Measurements from ENCODE around the gene PALLD.

The PALLD gene

GRCh38 chr4:168619266-168619631 lies 122.4 kb downstream of the PALLD start:
- Histone ChIP-seq H3K4me3 (ENCODE audit: low read depth in 1 of 2, low read length in 2 of 2) (no peak overlapping the region), H4K20me1 (ENCODE audit: insufficient read depth, low read length) (no peaks in the 10 kb centered on the region), H3K9me3 (ENCODE audit: insufficient read depth, low read length, severe bottlenecking) (no peaks in the 10 kb centered on the region), H3K4me1 (ENCODE audit: insufficient read depth, low read length) (no peaks in the 10 kb centered on the region), H3K27ac (ENCODE audit: low read length) (no peak overlapping the region), H3K79me2 (ENCODE audit: insufficient read depth, low read length) (no peaks in the 10 kb centered on the region), H3K27me3 (ENCODE audit: insufficient read depth, low read length, poor library complexity) (peaks cover 8% of the 10 kb centered on the region), H3K4me2 (ENCODE audit: insufficient read depth, low read length) (no peak overlapping the region), H3K9ac (ENCODE audit: low read depth, low read length) (no peak overlapping the region), H3K36me3 (ENCODE audit: insufficient read depth, low read length) (no peaks in the 10 kb centered on the region), H2AFZ (ENCODE audit: low read depth, low read length) (no peak overlapping the region)
- DNase-seq (no peak), ATAC-seq (ENCODE audit: insufficient read depth, low read depth) (no peak)
- no peak for TF ChIP-seq CTCF (IDR thresholded peaks at IDR 0.05; ENCODE audit: borderline replicate concordance, extremely low read depth, low read length, poor library complexity, severe bottlenecking)
- TF ChIP-seq EZH2 (IDR thresholded peaks at IDR 0.05; ENCODE audit: borderline replicate concordance, low read depth, low read length, severe bottlenecking) = no peak

- Histone ChIP-seq H3K4me1 (ENCODE audit: insufficient read depth, low read length) (no peaks in the 10 kb centered on the region), H3K79me2 (ENCODE audit: insufficient read depth, low read length) (no peaks in the 10 kb centered on the region), H4K20me1 (ENCODE audit: insufficient read depth, low read length) (no peaks in the 10 kb centered on the region), H2AFZ (ENCODE audit: low read depth, low read length) (no peak overlapping the region), H3K27me3 (ENCODE audit: insufficient read depth, low read length, poor library complexity) (peaks cover 8% of the 10 kb centered on the region), H3K9me3 (ENCODE audit: insufficient read depth, low read length, severe bottlenecking) (no peaks in the 10 kb centered on the region), H3K9ac (ENCODE audit: low read depth, low read length) (no peak overlapping the region), H3K4me3 (ENCODE audit: low read depth in 1 of 2, low read length in 2 of 2) (no peak overlapping the region), H3K27ac (ENCODE audit: low read length) (no peak overlapping the region), H3K4me2 (ENCODE audit: insufficient read depth, low read length) (no peak overlapping the region), H3K36me3 (ENCODE audit: insufficient read depth, low read length) (no peaks in the 10 kb centered on the region)
- TF ChIP-seq CTCF (IDR thresholded peaks at IDR 0.05; ENCODE audit: borderline replicate concordance, extremely low read depth, low read length, poor library complexity, severe bottlenecking) = no peak
- no peak for TF ChIP-seq EZH2 (IDR thresholded peaks at IDR 0.05; ENCODE audit: borderline replicate concordance, low read depth, low read length, severe bottlenecking)
- DNase-seq (no peak), ATAC-seq (ENCODE audit: insufficient read depth, low read depth) (no peak)
Measured at GRCh38 chr4:168621806-168622589, 125.1 kb downstream of the PALLD start.

- no peak overlapping the region for H3K4me2 ChIP-seq (ENCODE audit: insufficient read depth, low read length)
- no peaks in the 10 kb centered on the region for H4K20me1 ChIP-seq (ENCODE audit: insufficient read depth, low read length)
- no peak overlapping the region for H3K9ac ChIP-seq (ENCODE audit: low read depth, low read length)
- no peaks in the 10 kb centered on the region for H3K36me3 ChIP-seq (ENCODE audit: insufficient read depth, low read length)
- no peak for TF ChIP-seq EZH2 (IDR thresholded peaks at IDR 0.05; ENCODE audit: borderline replicate concordance, low read depth, low read length, severe bottlenecking)
- no peak for TF ChIP-seq CTCF (IDR thresholded peaks at IDR 0.05; ENCODE audit: borderline replicate concordance, extremely low read depth, low read length, poor library complexity, severe bottlenecking)
- H3K27ac ChIP-seq (ENCODE audit: low read length) = no peak overlapping the region
- DNase-seq = no peak
- no peaks in the 10 kb centered on the region for H3K4me1 ChIP-seq (ENCODE audit: insufficient read depth, low read length)
- no peak for ATAC-seq (ENCODE audit: insufficient read depth, low read depth)
- H2AFZ ChIP-seq (ENCODE audit: low read depth, low read length) = no peak overlapping the region
- no peaks in the 10 kb centered on the region for H3K9me3 ChIP-seq (ENCODE audit: insufficient read depth, low read length, severe bottlenecking)
- peaks cover 8% of the 10 kb centered on the region for H3K27me3 ChIP-seq (ENCODE audit: insufficient read depth, low read length, poor library complexity)
- H3K4me3 ChIP-seq (ENCODE audit: low read depth in 1 of 2, low read length in 2 of 2) = no peak overlapping the region
- no peaks in the 10 kb centered on the region for H3K79me2 ChIP-seq (ENCODE audit: insufficient read depth, low read length)
Measured at GRCh38 chr4:168622600-168622999, 125.7 kb downstream of the PALLD start.
